MCF 10A (cell line): ENCODE measurements around the gene PRKCQ. TPM values are rescaled to one million over a fixed set of nuclear protein-coding genes. Genes with fewer than 3 reads are reported as not detected.

Experiments used
- BruUV-seq: library from RNA; stranded (reverse); fragments of 400-500 nt; replicated peaks from 2 replicates; lab custom pipeline; 2021; lab: Mats Ljungman, UMichigan
- CTCF ChIA-PET: fragments of 300-600 bp; sonication (Branson Sonifier 250); formaldehyde crosslinking; extraction: SDS; loops from one replicate; lab custom pipeline; 2021; ENCODE audit warnings: antibody characterized with exemption, inconsistent platforms; lab: Yijun Ruan, JAX
- POLR2A ChIA-PET: fragments of 300-600, 350-650 bp; sonication (Branson Sonifier 250); formaldehyde crosslinking; extraction: SDS; loops from one replicate; lab custom pipeline; 2020; ENCODE audit warnings: antibody characterized with exemption, inconsistent platforms; lab: Yijun Ruan, JAX
- DNase-seq: peaks from one replicate; pipeline ENCODE4 v3.0.0-alpha.2; 2018; ENCODE audit not compliant: unreplicated experiment
- H3K27ac Mint-ChIP-seq: one replicate; pipeline ENCODE4 v1.8.0; 2022; ENCODE audit warnings: mild to moderate bottlenecking, low read depth, mixed read lengths; ENCODE audit not compliant: unreplicated experiment
- H3K27me3 Mint-ChIP-seq: one replicate; pipeline ENCODE4 v1.8.0; 2022; ENCODE audit warnings: mixed read lengths; ENCODE audit not compliant: insufficient read depth, unreplicated experiment
- H3K36me3 Mint-ChIP-seq: one replicate; pipeline ENCODE4 v1.8.0; 2022; ENCODE audit warnings: mild to moderate bottlenecking, moderate library complexity, mixed read lengths; ENCODE audit not compliant: insufficient read depth, unreplicated experiment
- H3K4me1 Mint-ChIP-seq: one replicate; pipeline ENCODE4 v1.8.0; 2022; ENCODE audit warnings: mixed read lengths; ENCODE audit not compliant: insufficient read depth, unreplicated experiment
- H3K4me3 Mint-ChIP-seq: one replicate; pipeline ENCODE4 v1.8.0; 2022; ENCODE audit warnings: mild to moderate bottlenecking, moderate library complexity, mixed read lengths; ENCODE audit not compliant: unreplicated experiment
- H3K9me3 Mint-ChIP-seq: one replicate; pipeline ENCODE4 v1.8.0; 2022; ENCODE audit warnings: mixed read lengths; ENCODE audit not compliant: unreplicated experiment
- intact Hi-C: fragments of 100-400 bp; cut with micrococcal nuclease; formaldehyde crosslinking; loops from 2 replicates; pipeline ENCODE4 v1.14.1; 2022
- total RNA-seq: library from RNA; stranded (reverse); gene quantifications from 2 replicates; pipeline ENCODE4 v1.2.3, GENCODE V29; 2022
- TF ChIP-seq, protein P1 (sequence below): fragments of 200-600 bp; IDR thresholded peaks from one replicate; pipeline ENCODE4 v1.8.0; 2022; ENCODE audit warnings: antibody characterized with exemption, mild to moderate bottlenecking; ENCODE audit not compliant: unreplicated experiment

Gene PRKCQ
- total RNA-seq, 1 experiment from 2014 or later: 0.44 TPM

DNA sequence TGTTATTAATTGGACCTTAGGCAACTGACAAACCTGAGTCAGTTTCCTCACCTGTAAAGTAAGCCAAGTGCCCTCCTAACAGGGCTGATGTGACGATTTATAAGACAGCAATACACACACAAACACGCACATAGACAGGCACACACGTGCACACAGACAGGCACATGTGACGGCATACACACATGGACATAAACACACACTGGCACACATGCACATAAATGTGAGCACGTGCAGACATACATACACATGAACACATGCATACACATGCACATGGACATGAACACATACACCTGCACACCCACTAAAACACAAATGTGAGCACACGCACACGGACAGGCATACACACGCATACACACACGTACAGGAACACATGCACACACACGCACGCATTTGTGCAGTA, 148.9 kb downstream of the PRKCQ start:
- intact Hi-C loops: no loop called here
- Mint-ChIP-seq H3K4me3 (no peak overlapping the region), H3K36me3 (no peaks in the 10 kb centered on the region), H3K27ac (no peak overlapping the region), H3K9me3 (no peaks in the 10 kb centered on the region), H3K4me1 (no peaks in the 10 kb centered on the region), H3K27me3 (peaks cover 17% of the 10 kb centered on the region)
- no TSS peak for BruUV-seq
- no peak for DNase-seq
- POLR2A ChIA-PET: interaction anchor here (0.5 kb wide), 1 partner anchor 16 kb away, joined by 3 read pairs; no protein-coding TSS in a partner anchor
- CTCF ChIA-PET: no interaction called here
- TF ChIP-seq, protein P1, sequence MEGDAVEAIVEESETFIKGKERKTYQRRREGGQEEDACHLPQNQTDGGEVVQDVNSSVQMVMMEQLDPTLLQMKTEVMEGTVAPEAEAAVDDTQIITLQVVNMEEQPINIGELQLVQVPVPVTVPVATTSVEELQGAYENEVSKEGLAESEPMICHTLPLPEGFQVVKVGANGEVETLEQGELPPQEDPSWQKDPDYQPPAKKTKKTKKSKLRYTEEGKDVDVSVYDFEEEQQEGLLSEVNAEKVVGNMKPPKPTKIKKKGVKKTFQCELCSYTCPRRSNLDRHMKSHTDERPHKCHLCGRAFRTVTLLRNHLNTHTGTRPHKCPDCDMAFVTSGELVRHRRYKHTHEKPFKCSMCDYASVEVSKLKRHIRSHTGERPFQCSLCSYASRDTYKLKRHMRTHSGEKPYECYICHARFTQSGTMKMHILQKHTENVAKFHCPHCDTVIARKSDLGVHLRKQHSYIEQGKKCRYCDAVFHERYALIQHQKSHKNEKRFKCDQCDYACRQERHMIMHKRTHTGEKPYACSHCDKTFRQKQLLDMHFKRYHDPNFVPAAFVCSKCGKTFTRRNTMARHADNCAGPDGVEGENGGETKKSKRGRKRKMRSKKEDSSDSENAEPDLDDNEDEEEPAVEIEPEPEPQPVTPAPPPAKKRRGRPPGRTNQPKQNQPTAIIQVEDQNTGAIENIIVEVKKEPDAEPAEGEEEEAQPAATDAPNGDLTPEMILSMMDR: no peak

DNA sequence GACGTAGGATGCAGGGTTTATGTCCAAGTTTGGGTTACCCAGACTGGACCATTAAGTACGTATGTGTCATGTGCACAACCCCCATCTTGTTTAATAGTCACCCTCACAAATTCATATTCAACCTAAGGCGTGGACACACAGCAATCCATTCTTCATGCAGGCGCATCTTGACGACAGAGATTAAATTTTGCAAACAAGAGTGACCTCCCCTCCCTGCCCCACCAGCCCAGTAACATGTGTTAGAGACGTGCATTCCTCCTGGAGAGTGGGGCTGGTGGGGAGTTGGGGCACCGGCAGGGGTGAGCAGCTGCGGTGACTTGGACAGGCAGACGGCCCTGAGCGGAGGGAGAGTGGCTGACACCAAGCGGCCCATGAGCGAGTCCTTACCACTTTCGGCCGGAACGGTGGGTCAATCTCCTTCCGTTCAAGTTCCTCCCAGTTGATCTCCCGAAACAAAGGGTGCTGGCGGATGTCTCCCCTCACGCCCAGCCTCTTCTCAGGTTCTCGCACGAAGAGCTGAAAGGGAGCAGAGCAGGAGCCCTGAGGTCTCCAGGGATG, 149.6 kb downstream of the PRKCQ start:
- Mint-ChIP-seq H3K27me3 (peaks cover 17% of the 10 kb centered on the region), H3K9me3 (no peaks in the 10 kb centered on the region), H3K4me1 (no peaks in the 10 kb centered on the region), H3K27ac (no peak overlapping the region), H3K4me3 (no peak overlapping the region), H3K36me3 (no peaks in the 10 kb centered on the region)
- ChIA-PET CTCF (interaction anchor here (0.9 to 1.2 kb wide), 3 partner anchors 16 to 238 kb away, joined by 3 to 5 read pairs (median 4); no protein-coding TSS in a partner anchor), POLR2A (no interaction called here)
- no peak for DNase-seq
- TF ChIP-seq, protein P1: no peak
- BruUV-seq: no TSS peak
- intact Hi-C loops: no loop called here

DNA sequence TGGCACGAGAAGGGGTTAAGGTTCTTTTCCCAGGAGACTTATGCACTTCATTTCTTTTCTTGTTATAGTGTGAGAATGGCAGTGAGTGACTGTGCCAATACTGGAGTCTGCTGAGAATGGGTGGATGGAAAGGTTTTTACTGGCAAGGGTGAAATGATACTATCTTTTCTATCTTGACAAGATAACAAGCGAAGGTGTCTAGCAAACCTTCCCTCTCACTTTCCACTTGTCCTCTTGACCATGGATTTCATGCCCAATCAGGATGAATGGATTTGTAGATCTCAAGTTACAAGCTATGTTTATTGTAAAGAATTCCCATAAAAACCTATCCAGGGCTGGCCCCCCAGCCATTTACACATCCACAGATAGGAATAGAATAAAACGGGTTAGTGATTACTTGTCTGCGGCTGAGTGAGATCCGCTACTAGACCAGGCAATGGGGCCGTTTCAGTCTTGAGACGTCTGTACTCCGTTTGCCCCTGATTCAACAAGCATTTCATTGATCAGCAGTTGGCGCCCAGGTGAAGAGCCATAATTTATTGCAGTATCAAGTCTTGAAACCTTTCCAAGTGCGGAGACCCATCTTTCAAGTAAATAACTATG, 152.6 kb downstream of the PRKCQ start:
- intact Hi-C loops: no loop called here
- no peak for DNase-seq
- POLR2A ChIA-PET: interaction anchor here (0.6 kb wide), 1 partner anchor 188 kb away, joined by 4 read pairs; no protein-coding TSS in a partner anchor
- TF ChIP-seq, protein P1: no peak
- Mint-ChIP-seq H3K4me3 (no peak overlapping the region), H3K27ac (no peak overlapping the region), H3K4me1 (peaks cover 6% of the 10 kb centered on the region), H3K27me3 (peaks cover 2% of the 10 kb centered on the region), H3K36me3 (no peaks in the 10 kb centered on the region), H3K9me3 (no peaks in the 10 kb centered on the region)
- CTCF ChIA-PET: no interaction called here
- BruUV-seq: no TSS peak

DNA sequence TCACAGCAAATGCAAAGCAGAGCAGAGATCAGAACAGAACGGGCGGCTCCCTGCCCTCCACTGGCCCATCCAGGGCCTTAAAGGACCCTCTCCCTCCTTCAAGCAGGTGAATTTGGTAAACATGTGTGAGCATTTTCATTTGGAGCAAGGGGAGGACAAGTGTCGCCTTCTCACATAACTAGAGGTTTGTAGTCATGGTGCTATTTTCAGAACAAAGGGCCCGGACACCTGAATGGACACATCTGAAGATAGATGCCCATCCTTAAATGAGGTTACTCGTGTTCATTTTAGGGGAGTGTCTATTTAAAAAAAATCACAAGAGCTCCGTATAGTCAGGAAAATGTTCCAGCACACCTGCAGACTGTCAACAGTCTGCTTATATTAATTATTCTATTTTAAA, 153.8 kb downstream of the PRKCQ start:
- H3K27me3 Mint-ChIP-seq: no peaks in the 10 kb centered on the region
- TF ChIP-seq, protein P1: no peak

More for the DNA sequence above, 153.8 kb downstream of the PRKCQ start:
- Mint-ChIP-seq H3K27ac (no peak overlapping the region), H3K36me3 (no peaks in the 10 kb centered on the region), H3K9me3 (no peaks in the 10 kb centered on the region), H3K4me1 (peaks cover 6% of the 10 kb centered on the region), H3K4me3 (no peak overlapping the region)
- BruUV-seq: no TSS peak
- intact Hi-C loops: no loop called here
- ChIA-PET POLR2A (no interaction called here), CTCF (interaction anchor here (0.6 to 0.8 kb wide), 2 partner anchors 243 to 799 kb away, joined by 4 read pairs; no protein-coding TSS in a partner anchor)
- DNase-seq: no peak
